GM12878 (cell line): ENCODE data around the gene USP25.

ENCODE experiments used
- KLF5 ChIP-seq: fragments of 450-650 bp; IDR thresholded peaks from 2 replicates; pipeline ENCODE4 v1.6.1; 2014; ENCODE audit warnings: mild to moderate bottlenecking; ENCODE audit not compliant: partially characterized antibody
- TF ChIP-seq, protein P1 (sequence below): fragments of 450-650 bp; IDR thresholded peaks from 2 replicates; pipeline ENCODE4 v1.6.1; 2018; ENCODE audit warnings: borderline replicate concordance, mild to moderate bottlenecking; ENCODE audit not compliant: partially characterized antibody

DNA sequence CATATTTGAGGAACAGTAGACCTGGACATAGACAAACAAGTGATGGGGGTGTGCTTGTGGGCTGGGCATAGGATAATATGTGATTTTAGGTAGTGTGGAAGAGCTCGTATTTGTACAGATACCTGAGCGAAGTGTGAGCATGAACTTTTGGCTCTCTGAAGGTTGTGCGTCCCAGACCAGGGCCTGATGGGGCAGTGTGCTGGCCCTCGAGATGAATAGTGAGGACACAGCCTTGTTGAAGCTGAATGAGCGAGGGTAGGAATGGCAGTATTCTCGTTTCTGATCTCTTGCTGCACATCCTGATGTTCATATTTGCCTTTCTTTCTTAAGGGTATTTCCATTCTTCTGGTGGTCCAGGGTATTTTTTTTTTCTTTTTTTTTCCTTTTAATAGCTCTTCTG is 41.5 kb downstream of the USP25 start:
- TF ChIP-seq, protein P1, sequence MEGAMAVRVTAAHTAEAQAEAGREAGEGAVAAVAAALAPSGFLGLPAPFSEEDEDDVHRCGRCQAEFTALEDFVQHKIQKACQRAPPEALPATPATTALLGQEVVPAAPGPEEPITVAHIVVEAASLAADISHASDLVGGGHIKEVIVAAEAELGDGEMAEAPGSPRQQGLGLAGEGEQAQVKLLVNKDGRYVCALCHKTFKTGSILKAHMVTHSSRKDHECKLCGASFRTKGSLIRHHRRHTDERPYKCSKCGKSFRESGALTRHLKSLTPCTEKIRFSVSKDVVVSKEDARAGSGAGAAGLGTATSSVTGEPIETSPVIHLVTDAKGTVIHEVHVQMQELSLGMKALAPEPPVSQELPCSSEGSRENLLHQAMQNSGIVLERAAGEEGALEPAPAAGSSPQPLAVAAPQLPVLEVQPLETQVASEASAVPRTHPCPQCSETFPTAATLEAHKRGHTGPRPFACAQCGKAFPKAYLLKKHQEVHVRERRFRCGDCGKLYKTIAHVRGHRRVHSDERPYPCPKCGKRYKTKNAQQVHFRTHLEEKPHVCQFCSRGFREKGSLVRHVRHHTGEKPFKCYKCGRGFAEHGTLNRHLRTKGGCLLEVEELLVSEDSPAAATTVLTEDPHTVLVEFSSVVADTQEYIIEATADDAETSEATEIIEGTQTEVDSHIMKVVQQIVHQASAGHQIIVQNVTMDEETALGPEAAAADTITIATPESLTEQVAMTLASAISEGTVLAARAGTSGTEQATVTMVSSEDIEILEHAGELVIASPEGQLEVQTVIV, result no peak
- TF ChIP-seq KLF5, result no peak
